ENCODE measurements around the gene HCLS1. TPM values are rescaled to one million over a fixed set of nuclear protein-coding genes. Genes with fewer than 3 reads are reported as not detected.

The HCLS1 gene
- total and polyA plus RNA-seq, 2 of the 8 experiments (the other 6 are each of a cell fraction or from before 2014, with no cell fraction given) = 0.53 to 1.3 TPM

- Histone ChIP-seq H2AK5ac (ENCODE audit: low read depth, low read length) (no peak overlapping the region), H4K5ac (ENCODE audit: insufficient read length, low read depth, low read length) (no peak overlapping the region), H3K79me1 (ENCODE audit: low read depth, low read length) (no peaks in the 10 kb centered on the region), H2BK12ac (ENCODE audit: low read depth, low read length) (no peak overlapping the region), H3K4ac (replicated peaks; ENCODE audit: insufficient read length, low read depth, low read length) (no peak overlapping the region), H3K9me3 (ENCODE audit: insufficient read depth in 2 of 2, low read depth in 1 of 2, low read length in 1 of 2) (no peaks in the 10 kb centered on the region), H3K79me2 (ENCODE audit: control insufficient read depth in 1 of 2, insufficient read depth in 2 of 2, low read length in 2 of 2) (no peaks in the 10 kb centered on the region), H2BK120ac (replicated peaks; ENCODE audit: low read depth, low read length) (no peak overlapping the region), H3K4me3 (ENCODE audit: extremely low read depth in 1 of 4, insufficient read depth in 2 of 4, low read depth in 3 of 4, low read length in 4 of 4) (no peak overlapping the region), H3K23ac (ENCODE audit: insufficient read length) (no peak overlapping the region), H3K14ac (ENCODE audit: insufficient read length) (no peak overlapping the region), H2BK15ac (ENCODE audit: low read length) (no peak overlapping the region), H2AFZ (ENCODE audit: low read length) (no peak overlapping the region), H3K27ac (ENCODE audit: low read depth, low read length) (no peak overlapping the region), H3K18ac (ENCODE audit: extremely low read depth, low read length) (no peak overlapping the region), H2BK5ac (ENCODE audit: low read depth, low read length) (no peak overlapping the region), H3K4me1 (replicated peaks in 1 of 4; ENCODE audit: control insufficient read depth in 3 of 4, insufficient read depth in 4 of 4, low read length in 3 of 4) (no peaks in the 10 kb centered on the region), H3K23me2 (ENCODE audit: low read depth, low read length) (no peaks in the 10 kb centered on the region), H2BK20ac (ENCODE audit: low read length) (no peak overlapping the region), H3K36me3 (ENCODE audit: control insufficient read depth in 2 of 4, insufficient read depth in 4 of 4, low read length in 3 of 4) (peaks cover 0 to 11% (median 0%) of the 10 kb centered on the region in 4 experiments; a peak in 2 of 8 replicates), H3K56ac (replicated peaks; ENCODE audit: insufficient read length, low read depth, low read length) (no peak overlapping the region), H3K27me3 (replicated peaks in 1 of 4; ENCODE audit: control insufficient read depth in 3 of 4, extremely low read depth in 1 of 4, insufficient read depth in 3 of 4, low read length in 3 of 4) (no peaks in the 10 kb centered on the region), H4K8ac (ENCODE audit: extremely low read depth, insufficient read depth, low read length) (no peak overlapping the region), H3K9ac (replicated peaks in 1 of 4; ENCODE audit: extremely low read depth in 1 of 4, low read depth in 3 of 4, low read length in 3 of 4) (no peak overlapping the region), H4K20me1 (replicated peaks in 1 of 2; ENCODE audit: control insufficient read depth in 1 of 2, insufficient read depth in 2 of 2, low read length in 2 of 2) (no peaks in the 10 kb centered on the region), H3K4me2 (ENCODE audit: insufficient read depth in 1 of 2, low read depth in 2 of 2, low read length in 2 of 2) (no peak overlapping the region), H4K91ac (replicated peaks; ENCODE audit: insufficient read length, low read length) (no peak overlapping the region)
- POLR2A ChIA-PET (ENCODE audit: partially characterized antibody) = no interaction called here
- FAIRE-seq (no peak), DNase-seq (ENCODE audit: low read depth in 1 of 2, low spot score in 2 of 2) (no peak)
- 90% methylated on average over 5 of the region's 5 CpGs; no CpG with 5 or more reads in 1 of the 2 experiments for WGBS, 2 experiments (ENCODE audit: extremely low coverage in 1 of 2, insufficient coverage in 1 of 2, insufficient read length in 1 of 2, insufficient replicate concordance in 2 of 2, low coverage in 1 of 2, low lambda C conversion rate in 2 of 2, missing lambda C conversion rate in 1 of 2)
- CTCF ChIA-PET (ENCODE audit: partially characterized antibody) = no interaction called here
- TF ChIP-seq EGR1 (IDR thresholded peaks at IDR 0.05; ENCODE audit: borderline replicate concordance, low read depth, low read length) (no peak), CBX8 (IDR thresholded peaks at IDR 0.05; ENCODE audit: borderline replicate concordance, low read depth, low read length) (no peak), CHD2 (IDR thresholded peaks at IDR 0.05; ENCODE audit: low read length) (no peak)
Observed at GRCh38 chr3:121703973-121704372, 43.3 kb upstream of the HCLS1 start.
